HL-60 (cell line): Measurements from ENCODE around the gene TBX15.

Experiments
- DNase-seq, 2 experiments: peaks; one replicate each; pipeline ENCODE4 v3.0.0-alpha.2; 2010 to 2020; ENCODE audit warnings: low read depth in 1 of 2, low spot score in 1 of 2
- H3K27ac ChIP-seq: fragments of 250-450 bp; sonication (Bioruptor Pico); replicated peaks from 2 replicates; pipeline ENCODE4 v1.5.1; 2020; ENCODE audit warnings: mild to moderate bottlenecking, moderate library complexity
- H3K27me3 ChIP-seq: fragments of 250-450 bp; sonication (Bioruptor Pico); 2 replicates; pipeline ENCODE4 v1.5.1; 2021; ENCODE audit warnings: mild to moderate bottlenecking, moderate library complexity; ENCODE audit not compliant: insufficient read depth, poor library complexity, severe bottlenecking
- H3K4me3 ChIP-seq: replicated peaks from 2 replicates; pipeline ENCODE4 v1.5.1; 2011; ENCODE audit warnings: mild to moderate bottlenecking, control low read depth, low read length; ENCODE audit not compliant: insufficient read depth
- CTCF ChIP-seq: IDR thresholded peaks from one replicate; pipeline ENCODE4 v1.5.1; 2011; ENCODE audit warnings: low read length, control low read depth, inconsistent platforms; ENCODE audit not compliant: insufficient read depth
- GABPA ChIP-seq: IDR thresholded peaks from 2 replicates; pipeline ENCODE4 v1.6.1; 2012; ENCODE audit warnings: low read depth
- POLR2AphosphoS5 ChIP-seq: IDR thresholded peaks from 2 replicates; pipeline ENCODE4 v1.6.1; 2012; ENCODE audit warnings: low read depth
- REST ChIP-seq: IDR thresholded peaks from 2 replicates; pipeline ENCODE4 v1.6.1; 2012; ENCODE audit warnings: low read depth; ENCODE audit not compliant: insufficient replicate concordance
- SPI1 ChIP-seq: IDR thresholded peaks from 2 replicates; pipeline ENCODE4 v1.6.1; 2012; ENCODE audit warnings: low read depth, mild to moderate bottlenecking, borderline replicate concordance

Gene TBX15

GRCh38 chr1:118868387-118868786 lies 119.8 kb downstream of the TBX15 start:
- no peak for TF ChIP-seq REST
- TF ChIP-seq GABPA, result no peak
- TF ChIP-seq POLR2AphosphoS5, result no peak
- TF ChIP-seq SPI1, result no peak
- TF ChIP-seq CTCF, result no peak
- no peak for DNase-seq
- H3K27me3 ChIP-seq, result no peaks in the 10 kb centered on the region
- H3K4me3 ChIP-seq, result no peak overlapping the region
- no peak overlapping the region for H3K27ac ChIP-seq

- Histone ChIP-seq H3K27ac (no peak overlapping the region), H3K4me3 (no peak overlapping the region), H3K27me3 (no peaks in the 10 kb centered on the region)
- no peak for TF ChIP-seq REST
- TF ChIP-seq SPI1, result no peak
- no peak for TF ChIP-seq GABPA
- TF ChIP-seq POLR2AphosphoS5, result no peak
- TF ChIP-seq CTCF, result no peak
- no peak for DNase-seq
These were observed 121.8 kb downstream of the TBX15 start for GRCh38 chr1:118866330-118866729.

- Histone ChIP-seq H3K4me3 (no peak overlapping the region), H3K27ac (no peak overlapping the region), H3K27me3 (no peaks in the 10 kb centered on the region)
- no peak for DNase-seq
- TF ChIP-seq SPI1, result peak; percentile 58
- TF ChIP-seq REST, result no peak
These were observed 124.5 kb downstream of the TBX15 start for GRCh38 chr1:118863688-118864087.

GRCh38 chr1:118862755-118863154 lies 125.4 kb downstream of the TBX15 start:
- H3K27ac ChIP-seq, result no peak overlapping the region
- TF ChIP-seq REST (no peak), POLR2AphosphoS5 (no peak), SPI1 (no peak), CTCF (no peak), GABPA (no peak)
- DNase-seq, result no peak
- H3K27me3 ChIP-seq, result no peaks in the 10 kb centered on the region
- H3K4me3 ChIP-seq, result no peak overlapping the region
